GM18526 (cell line): Measurements from ENCODE around the gene PLGRKT.
A peak's percentile ranks its signal among the peaks of the same experiment; 100 is the strongest.

Source experiments
- POLR2A ChIP-seq: IDR thresholded peaks from 3 replicates; pipeline ENCODE4 v1.6.1; 2011; ENCODE audit not compliant: insufficient read length; ENCODE audit errors: extremely low read depth

PLGRKT gene

DNA sequence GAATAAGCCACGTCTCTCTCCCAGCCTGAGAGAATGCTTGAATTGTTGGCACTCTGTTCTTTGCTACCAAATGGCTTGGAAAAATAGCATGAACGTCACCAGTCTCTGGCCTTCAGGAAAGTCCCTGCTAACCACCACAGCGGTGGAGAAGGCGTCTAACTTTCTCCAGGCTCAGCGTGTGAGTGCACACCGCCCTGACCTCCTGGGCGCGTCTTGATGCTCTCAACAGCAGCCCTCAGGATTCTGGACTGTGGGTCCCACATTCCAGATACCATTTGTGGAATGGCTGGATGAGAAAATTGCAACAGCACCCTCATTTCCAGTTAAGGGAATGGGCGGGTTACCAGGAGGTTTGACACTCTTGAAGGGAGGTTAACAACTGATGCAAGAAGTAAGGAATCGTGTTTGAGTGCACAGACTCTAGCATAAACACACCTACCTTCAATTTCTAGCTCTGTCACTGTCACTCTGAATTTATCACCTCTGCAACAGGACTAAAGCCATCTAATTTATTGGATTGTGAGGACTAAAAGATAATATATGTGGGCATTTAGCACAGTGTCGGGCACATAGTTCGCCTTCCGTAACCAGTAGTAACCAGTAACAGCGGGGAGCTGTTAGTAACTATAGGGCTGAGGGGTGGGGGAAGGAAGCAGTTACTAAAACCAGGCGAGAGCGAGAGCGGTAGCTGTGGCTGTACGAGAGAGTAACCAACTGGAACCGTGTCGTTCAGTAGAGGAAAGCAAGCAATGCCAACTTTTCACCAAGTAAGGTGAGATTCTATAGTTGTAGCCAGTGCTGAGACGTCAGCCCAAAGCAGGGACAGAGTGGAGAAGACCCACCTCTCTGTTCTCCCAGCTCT lies 807 bp upstream of the PLGRKT start:
- peak; percentile 18 for TF ChIP-seq POLR2A

DNA sequence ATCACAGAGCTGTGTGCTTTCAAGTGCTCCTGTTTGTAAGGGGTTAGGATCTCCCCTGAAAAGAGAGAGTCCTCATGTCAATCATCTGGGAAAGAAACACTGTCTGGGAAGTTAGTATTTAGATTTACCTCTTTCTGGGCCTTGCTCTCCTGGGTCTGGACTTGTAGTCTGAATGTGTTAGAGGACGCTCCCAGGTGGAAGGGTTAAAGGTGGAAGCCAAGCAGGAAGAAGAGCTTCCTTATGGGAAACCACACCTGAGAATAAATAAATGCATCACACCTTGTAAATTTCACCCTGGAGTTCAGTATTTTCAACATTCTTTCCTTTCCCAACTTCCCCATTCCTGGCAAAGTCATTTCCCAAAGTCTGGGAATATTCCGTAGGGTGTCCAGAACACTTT lies 1.3 kb downstream of the PLGRKT start:
- TF ChIP-seq POLR2A, result no peak

DNA sequence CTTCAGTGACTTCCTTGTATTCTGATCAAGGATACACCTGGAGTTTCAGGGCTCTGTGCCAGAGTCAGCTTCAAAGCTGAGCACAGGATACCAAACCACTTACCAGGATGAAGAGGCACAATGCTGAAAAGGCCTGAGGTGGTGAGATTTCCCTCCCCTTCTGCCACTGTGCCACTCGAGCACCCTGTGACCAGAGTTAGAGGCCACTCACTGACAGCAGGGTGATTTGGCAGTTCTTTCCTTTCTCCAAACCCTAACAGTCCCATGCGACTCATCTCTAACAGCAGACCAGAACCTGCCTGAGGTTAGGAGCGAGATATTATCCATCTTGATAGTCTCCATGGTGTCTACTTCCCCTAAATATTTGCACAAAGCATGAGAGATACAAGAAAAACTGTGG lies 1.8 kb downstream of the PLGRKT start:
- no peak for TF ChIP-seq POLR2A

DNA sequence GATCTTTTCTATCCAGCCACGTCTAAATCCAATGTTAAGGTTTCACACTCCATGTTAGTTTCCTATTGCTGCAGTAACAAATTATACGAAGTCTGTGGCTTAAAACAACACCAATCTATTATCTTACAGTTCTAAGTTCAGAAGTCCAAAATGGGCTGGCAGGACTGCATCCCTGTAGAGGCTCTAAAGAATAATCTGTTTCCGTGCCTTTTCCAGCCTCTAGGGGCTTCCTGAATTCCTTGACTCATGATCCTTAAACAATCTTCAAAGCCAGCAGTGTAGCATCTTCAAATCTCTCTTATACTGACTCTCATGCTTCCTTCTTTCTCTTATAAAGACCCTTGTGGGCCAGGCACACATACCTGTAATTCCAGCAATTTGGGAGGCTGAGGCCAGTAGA lies 6.8 kb downstream of the PLGRKT start:
- no peak for TF ChIP-seq POLR2A

DNA sequence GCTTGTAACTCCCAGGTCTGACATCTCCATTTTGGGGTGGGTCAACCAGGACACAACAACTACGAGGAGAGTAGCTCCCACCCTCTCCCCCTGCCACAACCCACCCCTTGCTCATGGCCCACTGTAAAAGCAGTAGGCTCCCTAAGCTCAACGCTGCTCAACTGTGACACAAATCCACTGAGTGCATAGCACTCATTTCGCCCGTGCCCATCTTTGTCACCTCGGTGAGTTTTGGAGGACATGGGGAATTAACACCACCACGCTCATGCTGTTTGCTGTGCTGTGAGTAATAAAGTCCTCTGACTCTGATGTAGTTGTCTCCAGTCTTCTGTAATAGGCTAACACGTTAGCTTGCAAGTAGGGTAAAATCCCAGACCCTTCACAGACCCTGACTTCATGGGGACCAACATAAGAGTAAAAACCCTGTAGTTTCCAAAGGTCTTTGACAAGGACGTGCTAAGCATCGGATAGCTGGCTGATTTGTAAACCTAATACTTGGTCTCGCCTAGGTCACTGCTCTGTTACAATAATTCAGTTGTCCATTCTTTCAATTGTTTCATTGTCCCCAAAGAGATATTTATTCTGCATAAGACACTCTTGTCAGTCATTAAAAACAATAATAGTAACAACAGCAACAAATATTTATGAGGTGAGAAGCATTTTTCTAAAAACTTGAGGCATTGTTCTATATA lies 7.7 kb downstream of the PLGRKT start:
- TF ChIP-seq POLR2A, result no peak

DNA sequence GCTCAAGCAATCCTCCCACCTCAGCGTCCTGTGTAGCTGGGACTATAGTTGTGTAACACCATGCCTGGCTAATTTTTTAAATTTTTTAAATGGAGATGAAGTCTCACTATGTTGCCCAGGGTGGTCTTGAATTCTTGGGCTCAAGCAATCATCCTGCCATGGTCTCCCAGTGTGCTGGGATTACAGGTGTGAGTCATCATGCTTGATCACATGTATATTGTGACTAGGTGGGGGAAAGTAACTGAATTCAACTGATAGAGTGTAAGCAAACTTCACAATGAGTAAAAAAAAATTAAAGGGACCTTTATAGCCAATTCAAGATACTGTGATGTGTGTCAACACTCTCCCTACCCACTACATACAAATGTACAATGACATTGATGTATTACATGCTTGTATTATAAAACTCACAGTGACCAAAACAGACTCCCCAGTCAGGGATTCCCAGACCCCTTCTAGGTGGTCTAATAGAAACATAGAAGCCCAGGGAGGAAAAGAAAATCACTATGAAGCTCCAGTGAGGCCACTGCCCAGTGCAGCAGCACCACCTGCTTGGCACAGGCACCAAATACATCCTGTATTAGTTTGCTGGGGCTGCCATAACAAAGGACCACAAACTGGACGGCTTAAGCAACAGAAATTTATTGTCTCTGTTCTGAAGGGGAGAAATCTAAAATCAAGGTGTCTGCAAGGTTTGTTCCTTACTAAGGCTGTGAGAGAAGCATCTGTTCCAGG lies 8.8 kb downstream of the PLGRKT start:
- TF ChIP-seq POLR2A, result no peak

DNA sequence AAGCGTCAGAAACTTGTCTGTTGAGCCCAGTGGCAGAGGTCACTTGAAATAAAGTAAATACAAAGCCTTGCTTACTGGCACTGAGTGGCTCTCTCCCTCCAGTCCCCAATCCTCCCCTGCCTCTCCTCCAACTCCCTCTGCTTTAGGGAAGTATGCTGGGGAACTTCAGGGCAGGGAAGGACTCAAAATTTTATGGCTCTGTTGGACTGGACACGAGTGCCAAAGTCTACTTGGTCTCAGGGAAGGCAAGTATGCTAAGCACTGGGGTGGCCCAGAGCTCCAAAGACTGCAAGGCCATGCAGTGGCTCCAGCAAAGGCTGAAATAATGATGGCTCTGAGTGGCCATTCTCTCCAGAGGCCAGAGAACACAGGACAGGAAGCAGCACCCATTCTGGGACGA lies 9.6 kb downstream of the PLGRKT start:
- TF ChIP-seq POLR2A, result no peak

DNA sequence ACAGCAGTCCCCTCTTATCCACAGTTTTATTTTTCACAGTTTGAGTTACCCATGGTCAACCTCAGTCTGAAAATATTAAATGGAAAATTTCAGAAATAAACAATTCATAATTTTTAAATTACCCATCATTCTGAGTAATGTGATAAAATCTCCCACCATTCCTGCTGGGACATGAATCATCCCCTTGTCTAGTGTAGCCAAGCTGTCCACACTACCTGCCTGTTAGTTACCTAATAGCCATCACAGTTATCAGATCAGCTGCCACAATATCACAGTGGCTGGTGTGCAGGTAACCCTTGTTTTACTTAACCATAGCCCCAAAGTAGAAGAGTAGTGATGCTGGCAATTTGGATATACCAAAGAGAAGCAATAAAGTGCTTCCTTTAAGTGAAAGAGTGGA lies 10.7 kb downstream of the PLGRKT start:
- TF ChIP-seq POLR2A, result no peak

DNA sequence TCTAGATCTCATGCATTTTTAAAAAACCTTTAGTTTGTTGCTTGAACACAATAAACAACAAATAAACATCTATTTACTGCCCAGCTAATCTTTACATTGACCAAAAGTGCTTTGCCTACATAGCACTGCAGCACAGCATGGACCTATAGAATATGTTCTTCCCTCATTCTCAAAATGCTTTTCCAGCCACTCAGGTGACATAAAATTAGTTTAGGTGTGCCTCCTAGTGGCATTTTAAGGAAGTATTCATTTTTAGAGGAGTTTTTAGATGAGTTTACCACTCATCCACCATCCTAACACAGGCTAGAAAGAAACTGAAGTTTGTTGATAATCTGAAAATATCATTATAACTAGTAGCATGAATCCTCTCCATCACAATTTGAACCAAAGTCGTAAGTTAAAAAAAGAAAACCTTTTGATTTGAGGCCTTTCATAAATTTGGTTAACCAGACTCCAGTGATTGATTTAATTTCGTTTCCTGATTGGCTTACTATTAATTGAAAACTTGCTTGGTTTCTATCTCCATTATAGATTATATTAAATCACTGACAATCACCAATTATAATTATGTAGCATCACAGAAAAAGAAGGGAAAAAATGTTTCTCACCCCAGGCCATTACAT lies 12.6 kb downstream of the PLGRKT start:
- no peak for TF ChIP-seq POLR2A

DNA sequence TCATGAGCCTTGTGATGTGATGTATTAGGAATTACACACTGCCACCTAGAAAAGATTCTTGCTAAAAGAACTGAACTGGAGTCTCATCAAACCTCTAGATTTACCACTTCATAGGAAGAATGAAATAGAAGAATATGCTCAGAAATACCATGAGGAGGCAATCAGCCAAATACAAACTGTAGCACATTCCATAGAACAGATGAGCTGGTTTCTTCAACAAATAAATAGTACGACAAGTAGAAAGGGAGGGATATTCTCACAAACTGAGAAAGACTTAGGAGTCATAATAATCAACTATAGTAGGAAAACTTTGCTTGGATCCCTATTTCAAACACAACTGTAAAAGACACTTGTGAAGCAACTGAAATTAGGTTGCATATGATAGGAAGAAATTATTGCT lies 15.4 kb downstream of the PLGRKT start:
- no peak for TF ChIP-seq POLR2A

DNA sequence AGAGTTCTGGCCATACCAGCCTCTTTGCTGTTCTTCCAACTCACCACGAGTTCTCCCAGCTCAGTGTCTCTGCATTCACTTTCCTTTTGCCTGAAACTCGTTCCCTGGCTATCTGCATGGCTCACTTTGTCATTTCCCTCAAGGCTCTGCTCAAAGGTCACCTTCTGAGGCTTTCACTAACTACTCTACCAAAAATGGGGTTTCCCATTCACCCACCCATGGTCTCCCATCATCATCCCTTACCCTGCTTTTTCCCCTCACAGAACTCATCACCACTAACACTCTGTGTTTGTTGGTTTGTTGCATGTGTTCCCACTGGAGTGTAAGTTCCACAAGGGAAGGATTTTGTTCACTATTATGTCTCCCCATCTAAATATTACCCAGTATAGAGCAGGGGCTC lies 16.6 kb downstream of the PLGRKT start:
- no peak for TF ChIP-seq POLR2A

DNA sequence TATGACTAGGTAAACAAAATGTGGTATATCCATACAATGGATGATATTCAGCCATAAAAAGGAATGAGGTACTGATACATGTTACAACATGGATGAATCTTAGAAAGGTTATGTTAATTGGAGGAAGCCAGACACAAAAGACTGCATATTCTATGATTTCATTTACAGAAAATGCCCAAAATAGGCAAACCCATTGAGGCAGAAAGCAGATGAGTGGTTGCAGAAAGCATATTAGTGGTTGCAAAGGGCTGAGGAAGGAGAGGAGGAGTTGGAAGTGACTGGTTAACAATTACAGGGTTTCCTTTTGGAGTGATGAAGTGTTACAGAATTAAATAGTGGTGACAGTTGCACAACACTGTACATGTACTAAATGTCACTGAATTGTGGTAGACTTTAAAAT lies 17.7 kb downstream of the PLGRKT start:
- no peak for TF ChIP-seq POLR2A

DNA sequence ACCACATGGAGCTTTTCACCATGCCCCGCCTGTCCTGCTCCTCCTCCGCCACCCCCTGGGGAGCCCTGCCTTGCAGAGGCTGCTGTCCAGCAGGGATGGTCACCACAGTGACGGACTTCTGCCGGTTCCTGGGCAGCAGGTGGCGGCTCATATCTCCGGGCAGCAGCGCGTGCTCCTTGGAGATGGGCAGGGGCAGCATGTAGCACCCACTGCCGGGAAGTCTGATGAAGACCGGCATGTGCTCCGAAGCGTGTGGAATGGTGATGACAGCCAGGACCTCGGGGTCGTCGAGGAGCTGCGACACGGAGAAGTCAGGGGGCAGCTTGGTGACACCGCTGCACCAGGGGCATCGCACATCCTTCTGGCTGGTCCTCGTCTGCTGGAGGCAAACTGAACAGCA lies 19.2 kb downstream of the PLGRKT start:
- TF ChIP-seq POLR2A, result no peak

DNA sequence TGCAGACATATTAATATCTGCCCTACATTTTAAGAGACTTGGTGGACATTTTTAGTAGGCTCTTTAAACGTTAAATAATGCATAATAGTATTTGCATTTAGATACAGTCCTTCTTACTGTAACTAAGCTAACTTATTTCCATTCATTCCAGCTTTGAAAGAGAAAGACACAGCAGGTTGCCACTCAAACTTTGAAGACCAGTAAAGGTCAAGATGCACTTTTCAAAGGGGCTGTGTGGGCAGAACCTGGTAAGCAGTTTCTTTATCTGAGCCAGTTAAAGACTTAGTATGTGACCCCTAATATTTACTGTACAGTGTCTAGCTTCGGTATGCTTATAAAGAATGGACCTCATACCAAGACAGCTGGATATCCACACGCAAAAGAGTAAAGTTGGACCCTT lies 20.8 kb downstream of the PLGRKT start:
- TF ChIP-seq POLR2A, result no peak

DNA sequence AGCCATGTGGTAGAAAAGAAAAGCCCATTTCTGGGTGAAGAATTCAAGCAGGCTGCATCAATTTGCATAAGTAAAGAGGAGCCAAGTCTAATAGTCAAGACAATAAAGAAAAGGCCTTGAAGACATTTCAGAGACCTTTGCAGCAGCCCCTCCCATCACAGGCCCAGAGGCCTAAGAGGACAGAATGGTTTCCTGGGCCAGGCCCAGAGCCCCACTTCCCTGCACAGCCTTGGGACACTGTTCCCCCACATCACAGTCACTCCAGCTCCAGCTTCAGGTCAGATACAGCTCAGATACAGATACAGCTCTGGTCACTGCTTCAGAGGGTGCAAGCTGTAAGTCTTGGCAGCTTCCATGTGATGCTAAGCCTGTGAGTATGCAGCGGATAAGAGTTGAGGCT lies 29.1 kb downstream of the PLGRKT start:
- TF ChIP-seq POLR2A, result no peak
